ENCODE measurements around the gene TMEM79.

The TMEM79 gene

GRCh38 chr1:156263288-156263655 lies 20.9 kb upstream of the TMEM79 start:
- DNase-seq, result no peak

- no peak for DNase-seq
Measured at GRCh38 chr1:156266051-156266450, 18.1 kb upstream of the TMEM79 start.

GRCh38 chr1:156268336-156268735 lies 15.8 kb upstream of the TMEM79 start:
- no peak for DNase-seq

- DNase-seq, result no peak
Measured at GRCh38 chr1:156270314-156270713, 13.8 kb upstream of the TMEM79 start.

- DNase-seq, result no peak
Measured at GRCh38 chr1:156276532-156276931, 7.6 kb upstream of the TMEM79 start.

- DNase-seq, result no peak
Measured at GRCh38 chr1:156276966-156277381, 7.2 kb upstream of the TMEM79 start.

- no peak for DNase-seq
Measured at GRCh38 chr1:156279837-156280236, 4.3 kb upstream of the TMEM79 start.

- peak; percentile 35 for DNase-seq
Measured at GRCh38 chr1:156281281-156281680, 2.8 kb upstream of the TMEM79 start.

- no peak for DNase-seq
Measured at GRCh38 chr1:156281693-156282478, 2.2 kb upstream of the TMEM79 start.

- peak; percentile 92 for DNase-seq
Measured at GRCh38 chr1:156282479-156283222, 1.5 kb upstream of the TMEM79 start, which contains the start of gene SMG5. TSS of gene SMG5 (minus strand) at chr1:156282825. CDS start at chr1:156282680, 145 bp downstream.

GRCh38 chr1:156283521-156283920 lies 604 bp upstream of the TMEM79 start:
- no peak for DNase-seq

GRCh38 chr1:156284757-156285156 lies 632 bp downstream of the TMEM79 start:
- DNase-seq, result no peak

- no peak for DNase-seq
Measured at GRCh38 chr1:156285437-156285836, 1.3 kb downstream of the TMEM79 start.

- DNase-seq, result no peak
Measured at GRCh38 chr1:156286061-156286460, 1.9 kb downstream of the TMEM79 start.

- DNase-seq, result no peak
Measured at GRCh38 chr1:156289857-156290256, 5.7 kb downstream of the TMEM79 start.

- DNase-seq, result no peak
Measured at GRCh38 chr1:156291226-156292061, 7.3 kb downstream of the TMEM79 start.

GRCh38 chr1:156293098-156293434 lies 8.9 kb downstream of the TMEM79 start:
- DNase-seq, result no peak

- no peak for DNase-seq
Measured at GRCh38 chr1:156293895-156294294, 9.8 kb downstream of the TMEM79 start.

GRCh38 chr1:156295391-156295947 lies 11.3 kb downstream of the TMEM79 start, which contains the start of gene GLMP:
TSS of gene GLMP (minus strand) at chr1:156295679. CDS start at chr1:156295645, 34 bp downstream.
- peak; percentile 27 for DNase-seq

- DNase-seq, result no peak
Measured at GRCh38 chr1:156298852-156299357, 14.8 kb downstream of the TMEM79 start, which contains the start of gene VHLL. TSS of gene VHLL (minus strand) at chr1:156299307. CDS start at chr1:156299189, 118 bp downstream.

- DNase-seq, result no peak
Measured at GRCh38 chr1:156303241-156303640, 19.1 kb downstream of the TMEM79 start.

GRCh38 chr1:156305215-156305614 lies 21.1 kb downstream of the TMEM79 start:
- DNase-seq, result no peak

- no peak for DNase-seq
Measured at GRCh38 chr1:156308078-156308477, 24.0 kb downstream of the TMEM79 start.

All from activated T-cell treated with anti-CD3 and anti-CD28 coated beads for 4 hours (primary cell).